HS-27A (cell line): ENCODE results near the gene EVI5L.
"Not testable (repeated sequence)": the region's sequence is repeated elsewhere in the genome, so short reads cannot be mapped to it uniquely, and the experiment has no call there.

ENCODE experiments used
- DNase-seq: peaks from one replicate; pipeline ENCODE4 v3.0.0-alpha.2; 2012; ENCODE audit warnings: low read depth, missing footprints

EVI5L gene

GRCh38 chr19:7872306-7873204 is 42.5 kb downstream of the EVI5L start:
- DNase-seq: no peak

DNA sequence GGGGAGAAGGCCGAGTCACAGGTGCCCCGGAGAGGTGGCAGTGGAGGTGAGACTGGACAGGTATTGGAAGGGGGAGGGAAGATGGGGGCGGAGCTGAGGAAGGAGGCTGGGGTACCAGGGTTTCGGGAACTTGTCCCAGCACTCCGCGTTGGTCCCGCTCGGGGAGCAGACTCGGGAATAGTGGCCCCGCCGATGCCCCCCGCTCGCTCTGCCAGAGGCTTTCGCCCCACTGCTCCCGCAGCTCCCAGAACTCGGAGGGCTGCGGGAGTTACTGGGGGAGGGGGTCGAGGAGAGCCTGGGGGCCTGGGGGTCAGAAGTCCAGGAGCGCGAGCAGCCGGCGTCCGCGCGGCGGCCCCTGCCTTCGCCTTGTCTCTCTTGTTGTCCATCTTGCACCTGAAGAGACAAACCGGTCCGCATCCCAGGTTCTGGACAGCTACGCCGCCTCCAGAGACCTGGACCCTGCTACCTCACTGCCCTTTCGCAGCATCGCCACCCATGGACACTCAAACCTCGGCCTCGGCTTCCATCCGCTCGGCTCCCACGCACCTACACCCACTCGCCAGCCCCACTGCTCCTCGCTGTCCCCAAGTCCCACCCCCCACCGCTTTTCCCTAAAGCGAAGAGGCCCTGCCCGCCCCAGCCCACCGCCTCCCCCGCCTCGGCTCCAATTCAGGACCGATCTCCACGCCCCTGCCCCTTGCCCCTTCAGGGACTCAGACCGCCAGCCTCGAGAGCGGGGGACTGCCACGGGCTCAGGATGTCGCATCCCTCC is 43.5 kb downstream of the EVI5L start:
- DNase-seq: no peak

DNA sequence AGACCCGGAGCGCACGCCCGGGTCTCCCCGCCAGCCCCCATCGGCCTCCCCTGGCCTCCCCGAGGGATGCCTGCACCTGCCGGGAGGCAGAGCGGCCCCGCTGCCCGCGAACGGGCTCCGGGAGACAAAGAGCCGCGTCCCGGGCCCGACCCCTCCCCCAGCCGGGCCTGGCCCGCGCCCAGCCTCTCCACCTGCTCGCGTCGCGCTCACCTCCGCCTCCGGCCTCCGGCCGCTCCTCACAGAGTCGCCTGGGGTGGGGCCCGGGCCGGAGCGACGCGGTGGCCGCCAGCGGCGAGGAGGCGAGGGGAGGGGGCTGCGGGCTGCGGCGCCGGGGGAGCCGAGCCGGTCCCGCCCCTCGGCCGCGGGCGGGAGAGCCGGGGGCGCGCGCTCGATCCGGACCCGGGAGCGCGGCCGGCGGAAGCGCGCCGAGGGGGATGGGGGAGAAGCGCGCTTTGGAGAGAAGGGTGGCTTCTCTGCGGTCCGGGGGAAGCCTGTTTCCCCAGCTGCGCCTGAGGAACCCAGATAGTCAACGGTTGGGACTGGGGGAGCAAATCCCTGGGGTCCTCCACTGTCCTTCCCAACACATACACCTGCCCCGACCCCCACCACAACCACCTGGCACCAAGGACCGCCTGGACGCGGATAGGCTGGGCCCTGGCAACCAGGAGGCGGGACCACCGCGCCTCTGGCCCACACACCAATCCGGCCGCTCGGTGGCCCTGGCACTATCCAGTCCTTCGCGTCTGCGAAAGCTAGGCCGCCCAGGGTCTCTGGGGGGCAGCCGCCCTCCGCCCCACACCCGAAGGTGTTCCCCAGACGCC is 44.3 kb downstream of the EVI5L start, which contains the start of gene PRR36:
Gene PRR36 (minus strand): TSS at position 315 of the 821 bp plus-strand sequence. CDS start 701 bp downstream, outside the sequence.
- DNase-seq: no peak

GRCh38 chr19:7874897-7875273 is 44.9 kb downstream of the EVI5L start:
- DNase-seq: no peak

GRCh38 chr19:7877249-7877836 is 47.3 kb downstream of the EVI5L start:
- no peak for DNase-seq

- no peak for DNase-seq
Observed at GRCh38 chr19:7879111-7879807, 49.2 kb downstream of the EVI5L start.

DNA sequence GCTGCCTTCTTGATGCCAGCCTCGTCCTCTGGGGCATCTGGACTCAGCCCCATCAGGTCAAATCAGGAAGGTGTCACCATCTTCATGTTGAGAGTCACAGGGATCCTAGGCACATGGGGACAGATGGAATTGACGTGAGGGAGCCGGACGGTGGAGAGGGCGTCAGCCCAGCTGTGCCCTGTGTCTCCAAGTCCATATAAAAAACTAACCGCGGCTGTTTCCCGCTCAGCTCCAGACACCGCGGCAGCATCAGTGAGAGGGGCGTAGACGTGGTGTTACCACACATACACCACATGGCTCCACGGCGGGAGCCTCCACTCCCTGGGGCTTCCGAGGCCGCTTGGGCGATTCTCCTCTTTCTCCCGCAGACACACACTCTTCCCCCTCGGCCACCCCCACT is 49.8 kb downstream of the EVI5L start:
- no peak for DNase-seq

GRCh38 chr19:7881910-7882309 is 51.9 kb downstream of the EVI5L start:
- no peak for DNase-seq

GRCh38 chr19:7883105-7883504 is 53.1 kb downstream of the EVI5L start:
- no peak for DNase-seq

DNA sequence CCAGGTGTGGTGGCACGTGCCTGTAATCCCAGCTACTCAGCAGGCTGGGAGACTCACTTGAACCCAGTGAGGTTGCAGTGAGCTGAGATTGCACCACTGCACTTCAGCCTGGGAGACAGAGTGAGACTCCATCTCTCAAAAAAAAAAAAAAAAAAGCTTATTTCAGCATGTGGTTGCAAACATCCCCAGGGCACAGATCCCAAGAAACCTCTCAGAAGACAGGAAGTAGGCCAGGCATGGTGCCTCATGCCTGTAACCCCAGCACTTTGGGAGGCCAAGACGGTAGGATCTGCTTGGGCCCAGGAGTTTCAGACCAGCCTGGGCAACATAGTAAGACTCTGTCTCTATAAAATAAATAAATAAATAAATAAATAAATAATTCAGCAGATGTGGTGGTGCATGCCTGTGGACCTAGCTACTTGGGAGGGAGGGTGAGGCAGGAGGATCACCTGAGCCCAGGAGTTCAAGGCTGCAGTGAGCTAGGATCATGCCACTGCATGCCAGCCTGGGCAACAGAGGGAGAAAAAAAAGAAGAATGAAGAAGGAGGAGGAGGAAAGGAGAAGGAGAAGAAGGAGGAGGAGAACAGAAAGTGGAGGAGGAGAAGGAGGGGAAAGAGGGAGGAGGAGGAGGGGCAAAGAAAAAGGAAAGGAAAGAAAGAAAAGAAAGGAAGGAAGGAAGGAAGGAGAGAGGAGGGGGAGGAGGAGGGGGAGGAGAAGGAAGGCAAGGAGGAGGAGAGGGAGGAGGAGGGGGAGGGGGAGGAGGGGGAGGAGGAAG is 54.0 kb downstream of the EVI5L start:
- no peak for DNase-seq

- no peak for DNase-seq
Observed at GRCh38 chr19:7885818-7886217, 55.8 kb downstream of the EVI5L start.

DNA sequence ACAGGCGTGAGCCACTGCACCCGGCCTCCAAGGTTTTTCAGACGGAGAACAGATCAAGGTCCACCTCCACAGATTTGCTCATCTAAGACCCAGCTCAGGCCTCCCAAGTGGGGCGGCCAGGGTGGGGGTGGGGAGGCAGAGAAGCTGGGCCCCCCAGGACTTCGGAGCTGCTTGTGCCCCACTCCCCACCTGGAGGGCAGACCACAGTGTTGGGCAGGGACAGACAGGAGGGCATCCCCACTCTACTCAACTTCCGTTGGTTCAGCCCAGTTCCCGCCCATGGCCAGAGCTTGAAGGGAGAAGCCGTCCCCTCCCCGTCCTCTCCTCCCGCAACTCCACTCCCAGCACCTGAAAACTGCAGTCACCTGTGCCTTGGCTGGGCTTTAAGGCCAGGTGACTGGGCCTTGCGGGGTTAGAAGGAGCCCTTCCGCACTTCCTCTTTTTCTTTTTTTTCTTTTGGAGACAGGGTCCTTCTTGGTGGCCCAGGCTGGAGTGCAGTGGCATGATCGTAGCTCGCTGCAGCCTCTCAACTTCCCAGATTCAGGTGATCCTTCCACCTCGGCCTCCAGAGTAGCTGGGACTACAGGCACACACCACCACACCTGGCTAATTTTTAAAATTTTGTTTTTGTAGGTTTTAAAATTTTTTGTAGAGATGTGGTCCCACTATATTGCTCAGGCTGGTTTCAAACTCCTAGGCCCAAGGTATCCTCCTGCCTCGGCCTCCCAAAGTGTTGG is 57.6 kb downstream of the EVI5L start:
- no peak for DNase-seq

DNA sequence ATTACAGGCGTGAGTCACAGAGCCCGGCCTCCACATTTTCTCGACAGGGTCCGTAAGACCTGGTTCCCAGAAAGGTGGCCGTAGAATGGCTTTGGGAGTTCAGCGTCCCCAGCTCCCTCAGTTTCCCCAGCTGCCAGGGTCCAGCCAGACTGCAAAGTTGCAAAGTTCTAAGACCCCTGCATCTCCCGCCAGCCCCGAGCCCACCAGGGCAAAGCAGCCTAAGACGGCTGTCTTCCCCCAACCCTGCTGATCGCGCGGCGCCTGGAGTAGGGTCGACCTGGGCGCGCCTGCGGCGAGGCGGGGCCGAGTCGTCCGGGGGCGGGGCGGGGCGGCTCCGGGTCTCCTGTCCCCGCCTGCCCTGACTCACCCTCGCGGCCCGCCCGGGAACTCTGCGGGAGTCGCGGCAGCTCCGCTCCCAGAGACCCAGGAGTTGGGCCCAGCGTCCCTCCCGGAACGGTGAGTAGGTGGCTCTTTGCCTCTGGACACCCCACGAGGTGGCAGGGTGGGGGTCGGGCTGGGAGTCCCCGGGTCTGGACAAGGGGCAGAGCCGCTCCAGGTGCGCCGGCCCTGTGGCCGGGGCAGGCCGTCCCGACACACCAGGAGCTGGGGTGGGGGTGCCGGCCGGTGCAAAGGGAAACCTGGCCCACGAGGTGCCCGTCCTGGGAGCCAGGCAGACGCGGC is 58.3 kb downstream of the EVI5L start, which contains the start of gene LRRC8E:
Gene LRRC8E (plus strand): TSS at position 366 of the 681 bp plus-strand sequence. CDS start 7,094 bp downstream, outside the sequence.
- no peak for DNase-seq

GRCh38 chr19:7888826-7889217 is 58.8 kb downstream of the EVI5L start:
- no peak for DNase-seq

DNA sequence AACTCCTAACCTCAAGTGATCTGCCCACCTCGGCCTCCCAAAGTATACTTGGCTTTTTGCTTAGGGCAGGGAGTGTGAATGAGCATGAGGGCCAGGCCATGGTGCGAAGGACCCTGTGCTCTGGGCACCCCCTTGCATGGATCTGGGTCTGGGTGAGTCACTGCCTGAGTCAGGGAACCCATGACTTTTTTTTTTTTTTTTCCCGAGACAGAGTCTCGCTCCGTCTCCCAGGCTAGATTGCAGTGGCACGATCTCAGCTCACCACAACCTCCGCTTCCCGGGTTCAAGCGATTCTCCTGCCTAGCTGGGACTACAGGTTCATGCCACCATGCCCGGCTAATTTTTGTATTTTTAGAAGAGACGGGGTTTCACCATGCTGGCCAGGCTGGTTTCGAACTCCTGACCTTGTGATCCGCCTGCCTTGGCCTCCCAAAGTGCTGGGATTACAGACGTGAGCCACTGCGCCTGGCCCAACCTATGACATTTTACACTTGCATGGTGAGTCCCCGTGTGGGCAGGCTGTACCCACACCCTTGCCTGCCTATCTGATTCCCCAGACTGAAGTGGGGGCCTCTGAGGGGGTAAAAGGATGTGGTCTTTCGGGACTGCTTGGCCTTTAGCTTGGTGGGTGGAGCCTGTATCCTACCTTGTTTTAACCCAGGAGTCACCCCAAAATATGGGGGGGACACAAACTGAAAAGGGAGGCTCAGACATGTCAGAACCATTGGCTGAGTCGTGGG is 63.5 kb downstream of the EVI5L start:
- DNase-seq: not testable (repeated sequence)

DNA sequence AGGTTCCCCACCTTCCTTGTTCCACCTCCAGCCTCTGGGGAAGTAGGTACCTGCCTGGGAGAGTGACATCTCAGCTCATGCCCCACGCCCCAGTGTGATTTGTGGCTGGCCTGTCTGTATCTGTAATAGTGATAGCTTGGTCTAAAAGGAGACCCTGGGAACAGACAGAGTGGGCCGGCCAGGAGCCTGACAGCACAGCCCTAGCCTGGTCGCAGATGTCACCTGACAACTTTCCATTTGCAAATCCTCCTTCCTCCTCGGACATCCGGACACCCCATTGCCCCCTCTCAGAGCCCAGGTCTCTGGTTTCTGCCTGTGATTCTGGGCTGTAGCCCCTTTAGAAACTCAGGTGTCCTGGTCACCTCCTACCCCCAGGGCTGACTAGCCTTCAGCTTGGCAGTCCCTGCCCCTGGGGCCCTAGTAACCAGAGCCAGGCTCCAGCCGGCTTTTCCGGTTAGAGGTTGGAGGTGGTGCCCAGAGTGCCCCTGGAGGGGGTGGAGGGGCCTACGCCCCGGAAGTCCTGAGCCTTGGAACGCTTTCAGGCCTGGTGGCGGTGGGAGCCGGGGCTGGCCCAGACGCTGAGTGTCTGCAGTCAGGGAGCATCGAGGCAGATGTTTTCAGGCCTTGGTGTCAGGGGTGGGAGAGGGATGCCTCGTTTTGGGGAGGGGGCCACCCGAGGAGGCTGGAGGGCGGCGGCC is 64.7 kb downstream of the EVI5L start:
- DNase-seq: no peak

DNA sequence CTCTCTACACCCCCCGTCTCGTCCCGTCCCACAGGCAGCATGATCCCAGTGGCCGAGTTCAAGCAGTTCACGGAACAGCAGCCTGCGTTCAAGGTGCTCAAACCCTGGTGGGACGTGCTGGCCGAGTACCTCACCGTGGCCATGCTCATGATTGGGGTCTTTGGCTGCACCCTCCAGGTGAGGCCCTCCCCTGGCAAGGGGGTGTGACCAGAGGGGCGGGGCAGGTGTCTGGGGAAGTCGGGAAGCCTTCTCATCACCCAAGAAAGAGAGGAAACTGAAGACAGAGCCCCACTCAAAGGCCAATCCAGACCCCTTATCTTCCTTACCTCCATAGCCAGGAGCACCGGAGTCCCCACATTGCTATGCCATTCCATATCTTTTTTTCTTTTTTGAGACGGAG is 65.5 kb downstream of the EVI5L start:
- DNase-seq: no peak

GRCh38 chr19:7897292-7897691 is 67.3 kb downstream of the EVI5L start:
- no peak for DNase-seq
